SK-N-SH treated with all-trans-retinoic acid at 6 μM for 48 hours (cell line): ENCODE results near the gene ARID5B.

Experiments
- ESRRG ChIP-seq: fragments of 250-450 bp; sonication (Bioruptor Pico); IDR thresholded peaks from 2 replicates; pipeline ENCODE4 v1.6.1; 2021; ENCODE audit warnings: mild to moderate bottlenecking
- ISL1 ChIP-seq: fragments of 250-450 bp; sonication (Bioruptor Pico); IDR thresholded peaks from 2 replicates; pipeline ENCODE4 v2.1.2; 2022; ENCODE audit warnings: mild to moderate bottlenecking, moderate library complexity
- POU6F1 ChIP-seq: fragments of 250-450 bp; sonication (Bioruptor Pico); IDR thresholded peaks from 2 replicates; pipeline ENCODE4 v1.8.0; 2021; ENCODE audit warnings: low read depth, mild to moderate bottlenecking, moderate library complexity, borderline replicate concordance
- PPARA ChIP-seq: fragments of 250-450 bp; sonication (Bioruptor Pico); IDR thresholded peaks from 2 replicates; pipeline ENCODE4 v1.5.0; 2020; ENCODE audit warnings: mild to moderate bottlenecking, borderline replicate concordance
- RARB ChIP-seq: fragments of 250-450 bp; sonication (Bioruptor Pico); IDR thresholded peaks from 2 replicates; pipeline ENCODE4 v1.8.0; 2021; ENCODE audit warnings: mild to moderate bottlenecking, moderate library complexity
- ZC3H10 ChIP-seq: fragments of 250-450 bp; sonication (Bioruptor Pico); IDR thresholded peaks from 2 replicates; pipeline ENCODE4 v1.5.1; 2021; ENCODE audit warnings: mild to moderate bottlenecking, moderate library complexity
- ZFP3 ChIP-seq: fragments of 250-450 bp; sonication (Bioruptor Pico); IDR thresholded peaks from 2 replicates; pipeline ENCODE4 v1.5.0; 2020; ENCODE audit warnings: mild to moderate bottlenecking, moderate library complexity
- ZFP30 ChIP-seq: fragments of 450-650 bp; formaldehyde crosslinking; IDR thresholded peaks from 2 replicates; pipeline ENCODE4 v1.5.0; 2022; ENCODE audit warnings: mild to moderate bottlenecking, moderate library complexity
- ZNF565 ChIP-seq: fragments of 450-650 bp; formaldehyde crosslinking; conservative IDR thresholded peaks from 2 replicates; pipeline ENCODE4 v1.5.0; 2020; ENCODE audit warnings: low read depth, mild to moderate bottlenecking, moderate library complexity
- TF ChIP-seq, protein P1 (sequence below): fragments of 250-450 bp; sonication (Bioruptor Pico); IDR thresholded peaks from 2 replicates; pipeline ENCODE4 v1.8.0; 2020; ENCODE audit warnings: mild to moderate bottlenecking, moderate library complexity, borderline replicate concordance

- TF ChIP-seq PPARA (CRISPR knock-in tag) = no peak
- TF ChIP-seq, protein P1, sequence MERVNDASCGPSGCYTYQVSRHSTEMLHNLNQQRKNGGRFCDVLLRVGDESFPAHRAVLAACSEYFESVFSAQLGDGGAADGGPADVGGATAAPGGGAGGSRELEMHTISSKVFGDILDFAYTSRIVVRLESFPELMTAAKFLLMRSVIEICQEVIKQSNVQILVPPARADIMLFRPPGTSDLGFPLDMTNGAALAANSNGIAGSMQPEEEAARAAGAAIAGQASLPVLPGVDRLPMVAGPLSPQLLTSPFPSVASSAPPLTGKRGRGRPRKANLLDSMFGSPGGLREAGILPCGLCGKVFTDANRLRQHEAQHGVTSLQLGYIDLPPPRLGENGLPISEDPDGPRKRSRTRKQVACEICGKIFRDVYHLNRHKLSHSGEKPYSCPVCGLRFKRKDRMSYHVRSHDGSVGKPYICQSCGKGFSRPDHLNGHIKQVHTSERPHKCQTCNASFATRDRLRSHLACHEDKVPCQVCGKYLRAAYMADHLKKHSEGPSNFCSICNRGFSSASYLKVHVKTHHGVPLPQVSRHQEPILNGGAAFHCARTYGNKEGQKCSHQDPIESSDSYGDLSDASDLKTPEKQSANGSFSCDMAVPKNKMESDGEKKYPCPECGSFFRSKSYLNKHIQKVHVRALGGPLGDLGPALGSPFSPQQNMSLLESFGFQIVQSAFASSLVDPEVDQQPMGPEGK (CRISPR knock-in tag) = no peak
- no peak for TF ChIP-seq ZC3H10 (CRISPR knock-in tag)
- no peak for TF ChIP-seq POU6F1 (CRISPR knock-in tag)
- no peak for TF ChIP-seq ESRRG (CRISPR knock-in tag)
- no peak for TF ChIP-seq RARB (CRISPR knock-in tag)
- no peak for TF ChIP-seq ZNF565 (CRISPR knock-in tag)
- no peak for TF ChIP-seq ZFP3
- TF ChIP-seq ZFP30 (CRISPR knock-in tag) = no peak
- TF ChIP-seq ISL1 (CRISPR knock-in tag) = no peak
Measured at GRCh38 chr10:61901829-61902444, 438 bp downstream of the ARID5B start.
